GM23338 (cell line): Measurements from ENCODE around the gene CPNE5. TPM values are rescaled to one million over a fixed set of nuclear protein-coding genes. Genes with fewer than 3 reads are reported as not detected.

Source experiments
- ATAC-seq: fragments of 200-7000 bp; cut with Tn5 transposase; 3 replicates; pipeline ENCODE4 v1.9.1; 2020
- DNase-seq: peaks from one replicate; pipeline ENCODE4 v3.0.0-alpha.2; 2015; ENCODE audit warnings: low spot score
- H2AFZ ChIP-seq: fragments of 200-600 bp; sonication (generic); 2 replicates; pipeline ENCODE4 v1.8.0; 2016; ENCODE audit warnings: antibody characterized with exemption, mild to moderate bottlenecking, moderate library complexity
- H3F3A ChIP-seq: fragments of 200-600 bp; sonication (generic); replicated peaks from 2 replicates; pipeline ENCODE4 v1.8.0; 2017; ENCODE audit warnings: antibody characterized with exemption, mixed run types, low read depth
- H3K27ac ChIP-seq: fragments of 200-600 bp; sonication (generic); 2 replicates; pipeline ENCODE4 v1.6.1; 2016; ENCODE audit warnings: low read depth
- H3K27me3 ChIP-seq: fragments of 200-600 bp; sonication (generic); 2 replicates; pipeline ENCODE4 v1.8.0; 2016; ENCODE audit warnings: mild to moderate bottlenecking, mixed run types, moderate library complexity; ENCODE audit not compliant: insufficient read depth
- H3K36me3 ChIP-seq: fragments of 200-600 bp; sonication (generic); 2 replicates; pipeline ENCODE4 v1.8.0; 2016; ENCODE audit warnings: mild to moderate bottlenecking; ENCODE audit not compliant: insufficient read depth
- H3K4me1 ChIP-seq: fragments of 200-600 bp; sonication (generic); 2 replicates; pipeline ENCODE4 v1.8.0; 2016; ENCODE audit warnings: mild to moderate bottlenecking, moderate library complexity; ENCODE audit not compliant: insufficient read depth
- H3K4me2 ChIP-seq: fragments of 200-600 bp; sonication (generic); 2 replicates; pipeline ENCODE4 v1.7.1; 2017; ENCODE audit warnings: mixed run types
- H3K4me3 ChIP-seq: fragments of 200-600 bp; sonication (generic); 2 replicates; pipeline ENCODE4 v1.6.1; 2016; ENCODE audit warnings: mixed run types
- H3K79me2 ChIP-seq: fragments of 200-600 bp; sonication (generic); replicated peaks from 2 replicates; pipeline ENCODE4 v1.8.0; 2017; ENCODE audit warnings: mild to moderate bottlenecking; ENCODE audit not compliant: insufficient read depth
- H3K9me2 ChIP-seq: fragments of 200-600 bp; sonication (generic); 2 replicates; pipeline ENCODE4 v1.8.0; 2017; ENCODE audit not compliant: insufficient read depth
- H4K20me1 ChIP-seq: fragments of 200-600 bp; sonication (generic); replicated peaks from 2 replicates; pipeline ENCODE4 v1.8.0; 2017; ENCODE audit warnings: mild to moderate bottlenecking; ENCODE audit not compliant: insufficient read depth
- H3K27ac Mint-ChIP-seq: 2 replicates; pipeline ENCODE4 v1.8.0; 2020; ENCODE audit warnings: inconsistent platforms, mild to moderate bottlenecking, moderate library complexity, mixed read lengths
- H3K27me3 Mint-ChIP-seq: 3 replicates; pipeline ENCODE4 v1.8.0; 2022; ENCODE audit warnings: low read depth, mild to moderate bottlenecking, moderate library complexity, mixed read lengths, inconsistent platforms; ENCODE audit not compliant: insufficient read depth, poor library complexity
- H3K36me3 Mint-ChIP-seq: 3 replicates; pipeline ENCODE4 v1.8.0; 2021; ENCODE audit warnings: low read depth, mild to moderate bottlenecking, inconsistent platforms, moderate library complexity, mixed read lengths
- H3K4me1 Mint-ChIP-seq: 3 replicates; pipeline ENCODE4 v1.8.0; 2020; ENCODE audit warnings: mild to moderate bottlenecking, inconsistent platforms, mixed read lengths
- H3K4me3 Mint-ChIP-seq: 3 replicates; pipeline ENCODE4 v1.8.0; 2021; ENCODE audit warnings: moderate library complexity, mild to moderate bottlenecking, inconsistent platforms, mixed read lengths
- H3K9me3 Mint-ChIP-seq: 3 replicates; pipeline ENCODE4 v1.8.0; 2020; ENCODE audit warnings: moderate library complexity, mild to moderate bottlenecking, inconsistent platforms, mixed read lengths
- CTCF ChIP-seq, 2 experiments: fragments of 200-600 bp in 1 of 2; sonication (generic) in 1 of 2; conservative IDR thresholded peaks; 2 replicates each; pipeline versions ENCODE4 v1.5.1 to v1.6.1; 2016 to 2017; ENCODE audit warnings: antibody characterized with exemption in 2 of 2, low read depth in 2 of 2, mild to moderate bottlenecking in 2 of 2, moderate library complexity in 1 of 2
- ETS1 ChIP-seq: IDR thresholded peaks from 2 replicates; pipeline ENCODE4 v1.6.1; 2016; ENCODE audit warnings: antibody characterized with exemption
- EZH2 ChIP-seq: fragments of 200-600 bp; sonication (generic); IDR thresholded peaks from one replicate; pipeline ENCODE4 v1.8.0; 2017; ENCODE audit warnings: antibody characterized with exemption, mild to moderate bottlenecking, low read depth; ENCODE audit not compliant: unreplicated experiment
- EZH2phosphoT487 ChIP-seq: fragments of 200-600 bp; sonication (generic); IDR thresholded peaks from one replicate; pipeline ENCODE4 v1.8.1; 2018; ENCODE audit warnings: antibody characterized with exemption; ENCODE audit not compliant: unreplicated experiment
- NANOG ChIP-seq: IDR thresholded peaks from 2 replicates; pipeline ENCODE4 v1.6.1; 2016; ENCODE audit warnings: antibody characterized with exemption, borderline replicate concordance
- POLR2AphosphoS5 ChIP-seq: IDR thresholded peaks from 2 replicates; pipeline ENCODE4 v1.6.1; 2016; ENCODE audit warnings: antibody characterized with exemption, low read depth
- STAT1 ChIP-seq: IDR thresholded peaks from one replicate; pipeline ENCODE4 v1.6.1; 2016; ENCODE audit warnings: antibody characterized with exemption; ENCODE audit not compliant: unreplicated experiment
- ZNF114 ChIP-seq: fragments of 250-450 bp; sonication (Bioruptor Pico); IDR thresholded peaks from 2 replicates; pipeline ENCODE4 v1.5.0; 2020; ENCODE audit warnings: mild to moderate bottlenecking, moderate library complexity
- ZNF331 ChIP-seq: fragments of 250-450 bp; sonication (Bioruptor Pico); IDR thresholded peaks from 2 replicates; pipeline ENCODE4 v1.5.0; 2020; ENCODE audit warnings: low read depth, mild to moderate bottlenecking, moderate library complexity
- polyA plus RNA-seq: library from polyadenylated mRNA; unstranded; fragments of >200 nt; fragmentation: Nextera tagmentation; extraction: Ambion mirVana; gene quantifications from 2 replicates; pipeline ENCODE4 v1.2.1, GENCODE V29; 2016
- total RNA-seq: library from RNA; depleted of rRNA; stranded (reverse); fragments of >200 nt; shearing (Covaris generic); gene quantifications from 2 replicates; pipeline ENCODE4 v1.2.3, GENCODE V29; 2014
- TF ChIP-seq, protein P1 (sequence below): IDR thresholded peaks from one replicate; pipeline ENCODE4 v1.6.1; 2018; ENCODE audit warnings: antibody characterized with exemption; ENCODE audit not compliant: unreplicated experiment

Gene CPNE5
- total and polyA plus RNA-seq, 2 experiments from 2014 or later, result 0.14 to 0.42 TPM

GRCh38 chr6:36729161-36729524, 110.1 kb downstream of the CPNE5 start:
- peaks cover 6% of the 10 kb centered on the region; the same call in 1 of the 2 replicates for H3K4me1 ChIP-seq
- no peak overlapping the region for H2AFZ ChIP-seq
- Mint-ChIP-seq H3K36me3 (no peaks in the 10 kb centered on the region), H3K4me3 (no peak overlapping the region), H3K27ac (no peak overlapping the region), H3K9me3 (no peaks in the 10 kb centered on the region), H3K27me3 (peaks cover 1% of the 10 kb centered on the region), H3K4me1 (peaks cover 12% of the 10 kb centered on the region)
- H3K79me2 ChIP-seq, result no peaks in the 10 kb centered on the region
- H3K9me2 ChIP-seq, result 0 out of 2 replicates have a peak, but pooled peaks cover 3% of the 10 kb centered on the region
- no peak overlapping the region for H3K4me3 ChIP-seq
- no peak for ATAC-seq
- no peak for TF ChIP-seq NANOG
- TF ChIP-seq EZH2, result no peak
- TF ChIP-seq POLR2AphosphoS5, result no peak
- no peak for TF ChIP-seq STAT1
- no peak for TF ChIP-seq ETS1
- no peak for TF ChIP-seq ZNF114 (CRISPR knock-in tag)
- no peak for TF ChIP-seq CTCF (conservative IDR thresholded peaks at IDR 0.05; ENCODE audit: low read depth in 2 of 2)
- no peak for TF ChIP-seq ZNF331 (CRISPR knock-in tag)
- no peak for TF ChIP-seq EZH2phosphoT487
- no peaks in the 10 kb centered on the region for H3F3A ChIP-seq
- no peak overlapping the region for H3K4me2 ChIP-seq
- no peak for DNase-seq
- no peaks in the 10 kb centered on the region for H3K27me3 ChIP-seq
- no peak overlapping the region for H3K27ac ChIP-seq
- no peaks in the 10 kb centered on the region for H4K20me1 ChIP-seq
- no peaks in the 10 kb centered on the region for H3K36me3 ChIP-seq

DNA sequence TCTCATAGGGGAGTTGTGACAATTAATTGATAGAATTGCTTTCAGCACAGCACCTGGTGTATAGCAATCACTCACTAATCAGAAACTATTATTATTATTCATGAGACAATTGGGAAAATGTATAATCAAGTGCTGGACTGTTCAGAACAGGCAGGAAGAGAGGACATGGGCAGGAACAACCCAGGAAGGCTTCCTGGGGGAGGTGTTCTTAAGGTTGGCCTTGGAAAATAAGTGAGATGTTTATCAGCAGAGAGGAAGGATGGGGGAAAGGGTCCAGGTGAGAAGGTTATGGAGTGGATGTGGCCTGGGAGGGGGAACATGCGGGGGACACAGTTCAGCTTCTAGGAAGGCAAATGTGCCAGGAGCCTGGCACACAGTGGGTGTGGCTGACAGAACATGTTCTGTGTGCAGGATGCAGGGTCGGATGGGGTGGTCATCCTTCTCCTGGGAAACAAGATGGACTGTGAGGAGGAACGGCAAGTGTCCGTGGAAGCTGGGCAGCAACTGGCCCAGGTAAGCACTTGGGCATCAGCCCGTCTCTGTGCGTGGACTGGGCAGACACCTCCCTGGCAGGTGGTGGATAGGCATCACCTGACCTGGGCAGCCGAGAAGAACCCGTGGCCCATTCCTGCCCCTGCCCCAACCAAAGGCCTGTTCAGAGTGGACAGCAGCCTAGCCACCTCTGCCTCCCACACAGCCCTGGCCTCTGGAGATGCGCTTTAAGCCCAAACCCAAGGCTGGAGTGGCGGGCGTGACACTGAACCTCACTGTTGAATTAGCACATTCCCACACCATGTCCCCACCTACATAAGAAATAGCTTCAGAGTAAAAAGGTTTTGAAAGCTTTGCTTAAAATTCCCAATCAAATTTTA, 110.7 kb downstream of the CPNE5 start:
- H3K4me3 ChIP-seq, result no peak overlapping the region
- ATAC-seq, result no peak
- no peaks in the 10 kb centered on the region for H3K36me3 ChIP-seq
- H3K27me3 ChIP-seq, result no peaks in the 10 kb centered on the region
- no peaks in the 10 kb centered on the region for H4K20me1 ChIP-seq
- Mint-ChIP-seq H3K4me3 (no peak overlapping the region), H3K9me3 (no peaks in the 10 kb centered on the region), H3K4me1 (peaks cover 12% of the 10 kb centered on the region), H3K27me3 (peaks cover 1% of the 10 kb centered on the region), H3K36me3 (no peaks in the 10 kb centered on the region), H3K27ac (no peak overlapping the region)
- H3K4me2 ChIP-seq, result no peak overlapping the region
- peaks cover 6% of the 10 kb centered on the region; the same call in 1 of the 2 replicates for H3K4me1 ChIP-seq
- no peak for DNase-seq
- H3K9me2 ChIP-seq, result 0 out of 2 replicates have a peak, but pooled peaks cover 3% of the 10 kb centered on the region
- H3F3A ChIP-seq, result no peaks in the 10 kb centered on the region
- no peak overlapping the region for H3K27ac ChIP-seq
- H2AFZ ChIP-seq, result no peak overlapping the region
- H3K79me2 ChIP-seq, result no peaks in the 10 kb centered on the region
- TF ChIP-seq EZH2 (no peak), CTCF (conservative IDR thresholded peaks at IDR 0.05; ENCODE audit: low read depth in 2 of 2) (no peak), STAT1 (no peak), ZNF331 (CRISPR knock-in tag) (no peak)
- TF ChIP-seq, protein P1, sequence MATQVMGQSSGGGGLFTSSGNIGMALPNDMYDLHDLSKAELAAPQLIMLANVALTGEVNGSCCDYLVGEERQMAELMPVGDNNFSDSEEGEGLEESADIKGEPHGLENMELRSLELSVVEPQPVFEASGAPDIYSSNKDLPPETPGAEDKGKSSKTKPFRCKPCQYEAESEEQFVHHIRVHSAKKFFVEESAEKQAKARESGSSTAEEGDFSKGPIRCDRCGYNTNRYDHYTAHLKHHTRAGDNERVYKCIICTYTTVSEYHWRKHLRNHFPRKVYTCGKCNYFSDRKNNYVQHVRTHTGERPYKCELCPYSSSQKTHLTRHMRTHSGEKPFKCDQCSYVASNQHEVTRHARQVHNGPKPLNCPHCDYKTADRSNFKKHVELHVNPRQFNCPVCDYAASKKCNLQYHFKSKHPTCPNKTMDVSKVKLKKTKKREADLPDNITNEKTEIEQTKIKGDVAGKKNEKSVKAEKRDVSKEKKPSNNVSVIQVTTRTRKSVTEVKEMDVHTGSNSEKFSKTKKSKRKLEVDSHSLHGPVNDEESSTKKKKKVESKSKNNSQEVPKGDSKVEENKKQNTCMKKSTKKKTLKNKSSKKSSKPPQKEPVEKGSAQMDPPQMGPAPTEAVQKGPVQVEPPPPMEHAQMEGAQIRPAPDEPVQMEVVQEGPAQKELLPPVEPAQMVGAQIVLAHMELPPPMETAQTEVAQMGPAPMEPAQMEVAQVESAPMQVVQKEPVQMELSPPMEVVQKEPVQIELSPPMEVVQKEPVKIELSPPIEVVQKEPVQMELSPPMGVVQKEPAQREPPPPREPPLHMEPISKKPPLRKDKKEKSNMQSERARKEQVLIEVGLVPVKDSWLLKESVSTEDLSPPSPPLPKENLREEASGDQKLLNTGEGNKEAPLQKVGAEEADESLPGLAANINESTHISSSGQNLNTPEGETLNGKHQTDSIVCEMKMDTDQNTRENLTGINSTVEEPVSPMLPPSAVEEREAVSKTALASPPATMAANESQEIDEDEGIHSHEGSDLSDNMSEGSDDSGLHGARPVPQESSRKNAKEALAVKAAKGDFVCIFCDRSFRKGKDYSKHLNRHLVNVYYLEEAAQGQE, result no peak
